ENCODE results near the gene ANKRD55. TPM values are rescaled to one million over a fixed set of nuclear protein-coding genes. Genes with fewer than 3 reads are reported as not detected.

Gene ANKRD55
- total RNA-seq, 1 experiment from 2014 or later = not detected

GRCh38 chr5:56052735-56053134, 180.4 kb downstream of the ANKRD55 start (continued):
- TF ChIP-seq, protein P1, sequence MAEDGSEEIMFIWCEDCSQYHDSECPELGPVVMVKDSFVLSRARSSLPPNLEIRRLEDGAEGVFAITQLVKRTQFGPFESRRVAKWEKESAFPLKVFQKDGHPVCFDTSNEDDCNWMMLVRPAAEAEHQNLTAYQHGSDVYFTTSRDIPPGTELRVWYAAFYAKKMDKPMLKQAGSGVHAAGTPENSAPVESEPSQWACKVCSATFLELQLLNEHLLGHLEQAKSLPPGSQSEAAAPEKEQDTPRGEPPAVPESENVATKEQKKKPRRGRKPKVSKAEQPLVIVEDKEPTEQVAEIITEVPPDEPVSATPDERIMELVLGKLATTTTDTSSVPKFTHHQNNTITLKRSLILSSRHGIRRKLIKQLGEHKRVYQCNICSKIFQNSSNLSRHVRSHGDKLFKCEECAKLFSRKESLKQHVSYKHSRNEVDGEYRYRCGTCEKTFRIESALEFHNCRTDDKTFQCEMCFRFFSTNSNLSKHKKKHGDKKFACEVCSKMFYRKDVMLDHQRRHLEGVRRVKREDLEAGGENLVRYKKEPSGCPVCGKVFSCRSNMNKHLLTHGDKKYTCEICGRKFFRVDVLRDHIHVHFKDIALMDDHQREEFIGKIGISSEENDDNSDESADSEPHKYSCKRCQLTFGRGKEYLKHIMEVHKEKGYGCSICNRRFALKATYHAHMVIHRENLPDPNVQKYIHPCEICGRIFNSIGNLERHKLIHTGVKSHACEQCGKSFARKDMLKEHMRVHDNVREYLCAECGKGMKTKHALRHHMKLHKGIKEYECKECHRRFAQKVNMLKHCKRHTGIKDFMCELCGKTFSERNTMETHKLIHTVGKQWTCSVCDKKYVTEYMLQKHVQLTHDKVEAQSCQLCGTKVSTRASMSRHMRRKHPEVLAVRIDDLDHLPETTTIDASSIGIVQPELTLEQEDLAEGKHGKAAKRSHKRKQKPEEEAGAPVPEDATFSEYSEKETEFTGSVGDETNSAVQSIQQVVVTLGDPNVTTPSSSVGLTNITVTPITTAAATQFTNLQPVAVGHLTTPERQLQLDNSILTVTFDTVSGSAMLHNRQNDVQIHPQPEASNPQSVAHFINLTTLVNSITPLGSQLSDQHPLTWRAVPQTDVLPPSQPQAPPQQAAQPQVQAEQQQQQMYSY (CRISPR knock-in tag; IDR thresholded peaks at IDR 0.05) = no peak
- TF ChIP-seq ZMAT4 (CRISPR knock-in tag; IDR thresholded peaks at IDR 0.05) (no peak), ZNF281 (CRISPR knock-in tag; IDR thresholded peaks at IDR 0.05) (no peak), ZNF138 (CRISPR knock-in tag; conservative IDR thresholded peaks at IDR 0.05) (no peak), ZNF219 (CRISPR knock-in tag; IDR thresholded peaks at IDR 0.05; ENCODE audit: borderline replicate concordance) (no peak), CREM (CRISPR knock-in tag; IDR thresholded peaks at IDR 0.05) (no peak), ATF3 (CRISPR knock-in tag; conservative IDR thresholded peaks at IDR 0.05) (no peak), EMX1 (CRISPR knock-in tag; IDR thresholded peaks at IDR 0.05) (no peak), KAT7 (CRISPR knock-in tag; IDR thresholded peaks at IDR 0.05; ENCODE audit: borderline replicate concordance) (no peak), NR2C2 (CRISPR knock-in tag; IDR thresholded peaks at IDR 0.05) (no peak), ETV6 (CRISPR knock-in tag; IDR thresholded peaks at IDR 0.05) (no peak)
- TF ChIP-seq, protein P2, sequence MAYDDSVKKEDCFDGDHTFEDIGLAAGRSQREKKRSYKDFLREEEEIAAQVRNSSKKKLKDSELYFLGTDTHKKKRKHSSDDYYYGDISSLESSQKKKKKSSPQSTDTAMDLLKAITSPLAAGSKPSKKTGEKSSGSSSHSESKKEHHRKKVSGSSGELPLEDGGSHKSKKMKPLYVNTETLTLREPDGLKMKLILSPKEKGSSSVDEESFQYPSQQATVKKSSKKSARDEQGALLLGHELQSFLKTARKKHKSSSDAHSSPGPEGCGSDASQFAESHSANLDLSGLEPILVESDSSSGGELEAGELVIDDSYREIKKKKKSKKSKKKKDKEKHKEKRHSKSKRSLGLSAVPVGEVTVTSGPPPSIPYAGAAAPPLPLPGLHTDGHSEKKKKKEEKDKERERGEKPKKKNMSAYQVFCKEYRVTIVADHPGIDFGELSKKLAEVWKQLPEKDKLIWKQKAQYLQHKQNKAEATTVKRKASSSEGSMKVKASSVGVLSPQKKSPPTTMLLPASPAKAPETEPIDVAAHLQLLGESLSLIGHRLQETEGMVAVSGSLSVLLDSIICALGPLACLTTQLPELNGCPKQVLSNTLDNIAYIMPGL (CRISPR knock-in tag; IDR thresholded peaks at IDR 0.05) = no peak

- TF ChIP-seq AFF4 (CRISPR knock-in tag; IDR thresholded peaks at IDR 0.05; ENCODE audit: borderline replicate concordance) = no peak
- TF ChIP-seq STAT6 (CRISPR knock-in tag; conservative IDR thresholded peaks at IDR 0.05; ENCODE audit: low read depth) = no peak
- no peak overlapping the region for H3K27ac Mint-ChIP-seq
- CTCF ChIA-PET = interaction anchor here (0.7 kb wide), 1 partner anchor 987 kb away, joined by 3 read pairs; no protein-coding TSS in a partner anchor
- ATAC-seq (no peak), DNase-seq (ENCODE audit: low spot score) (no peak)
- no peak overlapping the region for H3K4me3 Mint-ChIP-seq
- POLR2A ChIA-PET = no interaction called here
- no peaks in the 10 kb centered on the region for H3K36me3 Mint-ChIP-seq
- no peaks in the 10 kb centered on the region; the same call in 1 of the 2 replicates for H3K27me3 Mint-ChIP-seq (ENCODE audit: low read depth)
- H3K4me1 Mint-ChIP-seq = no peaks in the 10 kb centered on the region
- H3K9me3 Mint-ChIP-seq = peaks cover 14% of the 10 kb centered on the region
Observed at GRCh38 chr5:56050551-56051255, 182.4 kb downstream of the ANKRD55 start.

All from WTC11 (cell line).